B cell (primary cell): ENCODE results near the gene LVRN. TPM values are rescaled to one million over a fixed set of nuclear protein-coding genes. Genes with fewer than 3 reads are reported as not detected.

ENCODE experiments used
- ATAC-seq: fragments of 200-7000 bp; cut with Tn5 transposase; one replicate; pipeline ENCODE4 v1.10.0; 2021; ENCODE audit warnings: low read depth, mild to moderate bottlenecking, moderate number of reproducible peaks, moderate library complexity
- CTCF ChIA-PET: fragments of 350-600 bp; sonication (Branson Sonifier 250); formaldehyde crosslinking; loops from one replicate; lab custom pipeline; 2021; ENCODE audit warnings: antibody characterized with exemption, inconsistent platforms; lab: Charles Lee
- POLR2A ChIA-PET: fragments of 350-600 bp; sonication (Branson Sonifier 250); formaldehyde crosslinking; loops from one replicate; lab custom pipeline; 2021; ENCODE audit warnings: antibody characterized with exemption; lab: Charles Lee
- DNase-seq: peaks from one replicate; pipeline ENCODE4 v3.0.0; 2013
- H2AFZ ChIP-seq: 2 replicates; pipeline ENCODE4 v1.6.1; 2012; ENCODE audit warnings: mild to moderate bottlenecking, low read depth, low read length; ENCODE audit not compliant: insufficient read depth, poor library complexity, severe bottlenecking
- H3K27ac ChIP-seq, 2 donors: 1 replicate in 1 of 2; 2 replicates in 1 of 2; pipeline ENCODE4 v1.5.1; 2012 to 2013; ENCODE audit warnings: low read length in 2 of 2, mild to moderate bottlenecking in 2 of 2, moderate library complexity in 1 of 2
- H3K27me3 ChIP-seq, 4 experiments: fragments of 200-600 bp in 1 of 4; sonication (generic) in 1 of 4; replicated peaks in 1 of 4; 1 replicate in 2 of 4; 2 replicates in 2 of 4; pipeline versions ENCODE4 v1.6.1 to v1.7.0; 2013 to 2016; ENCODE audit warnings: low read length in 3 of 4, mild to moderate bottlenecking in 2 of 4, mixed read lengths in 1 of 4, moderate library complexity in 1 of 4; ENCODE audit not compliant: insufficient read depth in 4 of 4, control insufficient read depth in 3 of 4; ENCODE audit errors: control extremely low read depth in 1 of 4
- H3K36me3 ChIP-seq, 2 experiments: replicated peaks in 1 of 2; 1 replicate in 1 of 2; 2 replicates in 1 of 2; pipeline versions ENCODE4 v1.6.1 to v1.7.1; 2013; ENCODE audit warnings: low read length in 1 of 2; ENCODE audit not compliant: insufficient read depth in 2 of 2, control insufficient read depth in 1 of 2; ENCODE audit errors: control extremely low read depth in 1 of 2, extremely low read depth in 1 of 2
- H3K4me1 ChIP-seq, 2 donors: fragments of 200-600 bp in 1 of 2; sonication (generic) in 1 of 2; 1 replicate in 1 of 2; 2 replicates in 1 of 2; pipeline versions ENCODE4 v1.5.1 to v1.6.1; 2013 to 2017; ENCODE audit warnings: low read length in 2 of 2; ENCODE audit not compliant: control insufficient read depth in 2 of 2, insufficient read depth in 2 of 2
- H3K4me2 ChIP-seq: replicated peaks from 2 replicates; pipeline ENCODE3; 2012; ENCODE audit warnings: mild to moderate bottlenecking, low read depth, low read length; ENCODE audit not compliant: poor library complexity, severe bottlenecking
- H3K4me3 ChIP-seq, 5 experiments: fragments of 200-600 bp in 1 of 5; sonication (generic) in 1 of 5; 1 replicate in 3 of 5; 2 replicates in 2 of 5; pipeline versions ENCODE4 v1.5.1 to v1.7.0; 2011 to 2016; ENCODE audit warnings: low read length in 4 of 5, mild to moderate bottlenecking in 4 of 5, low read depth in 2 of 5, control low read depth in 1 of 5, moderate library complexity in 1 of 5; ENCODE audit not compliant: insufficient read depth in 1 of 5; ENCODE audit errors: control extremely low read depth in 1 of 5, extremely low read depth in 1 of 5
- H3K79me2 ChIP-seq: fragments of 200-600 bp; sonication (generic); one replicate; pipeline ENCODE4 v1.6.0; 2016; ENCODE audit warnings: low read length; ENCODE audit not compliant: control insufficient read depth, insufficient read depth
- H3K9ac ChIP-seq: fragments of 200-600 bp; sonication (generic); 2 replicates; pipeline ENCODE4 v1.6.1; 2017; ENCODE audit warnings: mild to moderate bottlenecking, low read length, moderate library complexity
- H3K9me3 ChIP-seq, 3 donors: one replicate each; pipeline versions ENCODE4 v1.6.1 to v1.7.1; 2013; ENCODE audit warnings: low read length in 2 of 3; ENCODE audit not compliant: control insufficient read depth in 2 of 3, insufficient read depth in 1 of 3; ENCODE audit errors: control extremely low read depth in 1 of 3
- H4K20me1 ChIP-seq: 2 replicates; pipeline ENCODE4 v1.6.0; 2012; ENCODE audit warnings: mild to moderate bottlenecking, low read length; ENCODE audit not compliant: insufficient read depth, control insufficient read depth, poor library complexity, severe bottlenecking
- H3K27ac Mint-ChIP-seq: one replicate; pipeline ENCODE4 v1.8.0; 2021; ENCODE audit warnings: mixed read lengths
- H3K27me3 Mint-ChIP-seq: one replicate; pipeline ENCODE4 v1.8.0; 2021; ENCODE audit warnings: mixed read lengths
- H3K4me1 Mint-ChIP-seq: one replicate; pipeline ENCODE4 v1.8.0; 2021; ENCODE audit warnings: mixed read lengths
- H3K4me3 Mint-ChIP-seq: one replicate; pipeline ENCODE4 v1.8.0; 2021; ENCODE audit warnings: mixed read lengths
- H3K9me3 Mint-ChIP-seq: one replicate; pipeline ENCODE4 v1.8.0; 2022; ENCODE audit warnings: mixed read lengths; ENCODE audit not compliant: insufficient read depth
- CTCF ChIP-seq: fragments of 200-600 bp; IDR thresholded peaks from one replicate; pipeline ENCODE4 v1.8.0; 2022; ENCODE audit warnings: antibody characterized with exemption, mild to moderate bottlenecking
- EZH2 ChIP-seq: IDR thresholded peaks from 2 replicates; pipeline ENCODE4 v1.6.1; 2012; ENCODE audit warnings: borderline replicate concordance, low read depth, mild to moderate bottlenecking, moderate library complexity, low read length; ENCODE audit not compliant: insufficient read depth, poor library complexity, severe bottlenecking
- WGBS: methylation state at CpG from one replicate; pipeline ENCODE4 v1.1.5; 2013; ENCODE audit warnings: missing lambda C conversion rate; ENCODE audit not compliant: insufficient coverage; 5-methylcytosine and 5-hydroxymethylcytosine counted together
- intact Hi-C: fragments of 100-400 bp; cut with micrococcal nuclease; formaldehyde crosslinking; loops from one replicate; pipeline ENCODE4 v1.10.0; 2022
- polyA plus RNA-seq: library from polyadenylated mRNA; depleted of rRNA; stranded (reverse); fragments of >200 nt; gene quantifications from 2 replicates; pipeline ENCODE4 v1.2.3, GENCODE V29; 2012
- total RNA-seq, 2 donors: library from RNA; stranded (reverse); fragments of 120-200 nt in 1 of 2; gene quantifications; 1 replicate in 1 of 2; 2 replicates in 1 of 2; pipeline versions ENCODE4 v1.2.3 to v1.2.4, GENCODE V29; 2013 to 2022

The LVRN gene
- total and polyA plus RNA-seq, 2 donors (not counting 1 experiment from before 2014, with no cell fraction given): not detected

GRCh38 chr5:116035123-116035522, 72.8 kb downstream of the LVRN start:
- 93% methylated on average over 3 of the region's 5 CpGs for WGBS
- TF ChIP-seq EZH2 (no peak), CTCF (no peak)
- Mint-ChIP-seq H3K4me1 (peaks cover 69% of the 10 kb centered on the region), H3K9me3 (peaks cover 3% of the 10 kb centered on the region), H3K27me3 (no peaks in the 10 kb centered on the region), H3K27ac (peak overlapping the region; percentile 22), H3K4me3 (no peak overlapping the region)
- no peaks in the 10 kb centered on the region for H3K27me3 ChIP-seq
- intact Hi-C loops: loop anchor here (5.0 kb wide), 1 partner anchor 42 kb away; no protein-coding TSS in a partner anchor
- ATAC-seq (no peak), DNase-seq (no peak)
- H2AFZ ChIP-seq: peak overlapping the region; percentile 13
- H4K20me1 ChIP-seq: no peaks in the 10 kb centered on the region
- H3K27ac ChIP-seq: no peak overlapping the region
- no peaks in the 10 kb centered on the region for H3K36me3 ChIP-seq
- no peaks in the 10 kb centered on the region for H3K79me2 ChIP-seq
- ChIA-PET POLR2A (no interaction called here), CTCF (interaction anchor here (1.0 to 1.3 kb wide), 2 partner anchors 33 to 196 kb away, joined by 3 read pairs; no protein-coding TSS in a partner anchor)
- no peak overlapping the region for H3K4me3 ChIP-seq
- H3K4me1 ChIP-seq: peaks cover 45 to 51% of the 10 kb centered on the region in 2 donors
- no peak overlapping the region for H3K9ac ChIP-seq
- H3K4me2 ChIP-seq: no peak overlapping the region
- H3K9me3 ChIP-seq: peaks cover 0 to 4% (median 0%) of the 10 kb centered on the region in 3 donors

- Histone ChIP-seq H3K4me1 (peaks cover 44 to 46% of the 10 kb centered on the region in 2 donors), H3K9ac (no peak overlapping the region), H3K9me3 (peaks cover 0 to 4% (median 0%) of the 10 kb centered on the region in 3 donors), H3K27ac (no peak overlapping the region), H3K4me2 (no peak overlapping the region), H4K20me1 (no peaks in the 10 kb centered on the region), H3K27me3 (no peaks in the 10 kb centered on the region), H2AFZ (no peak overlapping the region), H3K36me3 (no peaks in the 10 kb centered on the region), H3K79me2 (no peaks in the 10 kb centered on the region), H3K4me3 (no peak overlapping the region)
- peak overlapping the region; percentile 55 for H3K27ac Mint-ChIP-seq
- POLR2A ChIA-PET: no interaction called here
- no peak overlapping the region for H3K4me3 Mint-ChIP-seq
- intact Hi-C loops: loop anchor here (5.0 kb wide), 1 partner anchor 40 kb away; no protein-coding TSS in a partner anchor
- no peak for DNase-seq
- H3K27me3 Mint-ChIP-seq: no peaks in the 10 kb centered on the region
- 100% methylated on average over 2 of the region's 3 CpGs for WGBS
- TF ChIP-seq CTCF: no peak
- no peak for TF ChIP-seq EZH2
- CTCF ChIA-PET: interaction anchor here (1.0 to 1.7 kb wide), 2 partner anchors 9 to 402 kb away, joined by 3 read pairs; no protein-coding TSS in a partner anchor
- peaks cover 60% of the 10 kb centered on the region for H3K4me1 Mint-ChIP-seq
- no peaks in the 10 kb centered on the region for H3K9me3 Mint-ChIP-seq
- no peak for ATAC-seq
These were observed 75.1 kb downstream of the LVRN start for GRCh38 chr5:116037236-116037822.
